HT-29 (cell line): ENCODE data around the gene SERF1B. TPM values are rescaled to one million over a fixed set of nuclear protein-coding genes. Genes with fewer than 3 reads are reported as not detected.
"Not testable (repeated sequence)": the region's sequence is repeated elsewhere in the genome, so short reads cannot be mapped to it uniquely, and the experiment has no call there.

Experiments used
- DNase-seq: peaks from one replicate; pipeline ENCODE4 v3.0.0-alpha.2; 2015; ENCODE audit warnings: low spot score
- small RNA-seq: library from RNA; depleted of rRNA; stranded (forward); fragments of <200 nt; gene quantifications from one replicate; pipeline ENCODE3, GENCODE V24; 2014
- total RNA-seq: library from RNA; depleted of rRNA; stranded (reverse); fragments of >200 nt; shearing (Covaris generic); gene quantifications from 2 replicates; pipeline ENCODE4 v1.2.3, GENCODE V29; 2014; rRNA removed

SERF1B gene
- total RNA-seq = 19.8 and 30.5 TPM in 2 replicates

GRCh38 chr5:70025106-70025844, at the start of gene SERF1B:
TSS of gene SERF1B (plus strand) at chr5:70025251. CDS start at chr5:70025452, 201 bp downstream.
- not testable (repeated sequence) for DNase-seq

- DNase-seq = not testable (repeated sequence)
These were observed 33.3 kb upstream of the SERF1B start for GRCh38 chr5:69991713-69992112.

- DNase-seq = not testable (repeated sequence)
These were observed 29.5 kb upstream of the SERF1B start for GRCh38 chr5:69995535-69995934.

- DNase-seq = not testable (repeated sequence)
These were observed 4.4 kb upstream of the SERF1B start for GRCh38 chr5:70020660-70021059.

- not testable (repeated sequence) for DNase-seq
These were observed 744 bp downstream of the SERF1B start for GRCh38 chr5:70025845-70026145.

- DNase-seq = not testable (repeated sequence)
These were observed 6.2 kb downstream of the SERF1B start for GRCh38 chr5:70031204-70031603.

GRCh38 chr5:70041411-70041810, 16.4 kb downstream of the SERF1B start:
- not testable (repeated sequence) for DNase-seq

- not testable (repeated sequence) for DNase-seq
These were observed 24.7 kb downstream of the SERF1B start for GRCh38 chr5:70049790-70050142.

GRCh38 chr5:70056289-70056942, 31.4 kb downstream of the SERF1B start:
- not testable (repeated sequence) for DNase-seq

- DNase-seq = not testable (repeated sequence)
These were observed 32.1 kb downstream of the SERF1B start for GRCh38 chr5:70057140-70057539.

GRCh38 chr5:70077632-70078031, 52.6 kb downstream of the SERF1B start:
- DNase-seq = not testable (repeated sequence)

GRCh38 chr5:70088907-70089464, 63.9 kb downstream of the SERF1B start:
- DNase-seq = not testable (repeated sequence)

- not testable (repeated sequence) for DNase-seq
These were observed 66.7 kb downstream of the SERF1B start for GRCh38 chr5:70091776-70092175.

Small RNA genes within 50 kb of the gene (small RNA-seq; reads per million reads assigned to genes)
- not detected for gene CDH12P2

Other genes with a start within 250 kb of the SERF1B start
- 9.8 and 58.2 TPM in 2 replicates for gene SMN2, start 24.4 kb downstream of the SERF1B start, total RNA-seq